PFSK-1 (cell line): ENCODE measurements around the gene SVIL.

ENCODE experiments used
- FOXP2 ChIP-seq: optimal IDR thresholded peaks from 2 replicates; pipeline ENCODE3; 2011; ENCODE audit warnings: borderline replicate concordance, control low read depth, inconsistent platforms; ENCODE audit not compliant: insufficient read depth; ENCODE audit errors: extremely low read length, extremely low read depth
- POLR2AphosphoS5 ChIP-seq: IDR thresholded peaks from 2 replicates; pipeline ENCODE4 v1.6.1; 2012; ENCODE audit warnings: low read depth, mild to moderate bottlenecking, control low read depth, low read length, moderate library complexity
- SIN3A ChIP-seq: IDR thresholded peaks from 2 replicates; pipeline ENCODE4 v1.6.1; 2012; ENCODE audit warnings: mild to moderate bottlenecking, low read length, moderate library complexity, borderline replicate concordance; ENCODE audit not compliant: insufficient read depth
- TAF1 ChIP-seq: IDR thresholded peaks from 2 replicates; pipeline ENCODE4 v1.6.1; 2012; ENCODE audit warnings: low read length, control low read depth, borderline replicate concordance; ENCODE audit not compliant: insufficient read depth
- TF ChIP-seq, protein P1 (sequence below), 2 experiments: IDR thresholded peaks; 2 replicates each; pipeline versions ENCODE4 v1.6.1 to v1.8.0; 2011 to 2012; ENCODE audit warnings: low read depth in 2 of 2, low read length in 2 of 2, control low read depth in 1 of 2, inconsistent platforms in 1 of 2, mild to moderate bottlenecking in 1 of 2, moderate library complexity in 1 of 2; ENCODE audit not compliant: insufficient read depth in 1 of 2

SVIL gene

DNA sequence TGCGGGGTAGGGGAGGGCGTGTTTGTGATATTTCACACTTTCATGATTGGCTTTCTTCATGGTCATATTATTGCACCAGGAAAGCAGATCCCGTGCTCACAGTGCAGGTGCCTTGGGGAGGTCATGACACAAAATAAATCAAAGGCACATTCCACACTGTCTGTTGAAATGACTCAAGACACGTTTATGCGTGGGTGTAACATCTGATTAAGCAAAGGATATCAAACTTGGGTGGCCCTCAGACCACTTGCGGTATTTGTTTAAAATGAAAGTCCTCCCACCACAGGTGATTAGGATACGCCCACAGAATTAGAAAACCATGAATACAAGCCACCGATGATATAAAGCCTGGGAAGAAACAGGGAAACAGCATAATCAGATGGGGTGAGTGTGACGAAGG, 51.1 kb downstream of the SVIL start:
- TF ChIP-seq, protein P1, sequence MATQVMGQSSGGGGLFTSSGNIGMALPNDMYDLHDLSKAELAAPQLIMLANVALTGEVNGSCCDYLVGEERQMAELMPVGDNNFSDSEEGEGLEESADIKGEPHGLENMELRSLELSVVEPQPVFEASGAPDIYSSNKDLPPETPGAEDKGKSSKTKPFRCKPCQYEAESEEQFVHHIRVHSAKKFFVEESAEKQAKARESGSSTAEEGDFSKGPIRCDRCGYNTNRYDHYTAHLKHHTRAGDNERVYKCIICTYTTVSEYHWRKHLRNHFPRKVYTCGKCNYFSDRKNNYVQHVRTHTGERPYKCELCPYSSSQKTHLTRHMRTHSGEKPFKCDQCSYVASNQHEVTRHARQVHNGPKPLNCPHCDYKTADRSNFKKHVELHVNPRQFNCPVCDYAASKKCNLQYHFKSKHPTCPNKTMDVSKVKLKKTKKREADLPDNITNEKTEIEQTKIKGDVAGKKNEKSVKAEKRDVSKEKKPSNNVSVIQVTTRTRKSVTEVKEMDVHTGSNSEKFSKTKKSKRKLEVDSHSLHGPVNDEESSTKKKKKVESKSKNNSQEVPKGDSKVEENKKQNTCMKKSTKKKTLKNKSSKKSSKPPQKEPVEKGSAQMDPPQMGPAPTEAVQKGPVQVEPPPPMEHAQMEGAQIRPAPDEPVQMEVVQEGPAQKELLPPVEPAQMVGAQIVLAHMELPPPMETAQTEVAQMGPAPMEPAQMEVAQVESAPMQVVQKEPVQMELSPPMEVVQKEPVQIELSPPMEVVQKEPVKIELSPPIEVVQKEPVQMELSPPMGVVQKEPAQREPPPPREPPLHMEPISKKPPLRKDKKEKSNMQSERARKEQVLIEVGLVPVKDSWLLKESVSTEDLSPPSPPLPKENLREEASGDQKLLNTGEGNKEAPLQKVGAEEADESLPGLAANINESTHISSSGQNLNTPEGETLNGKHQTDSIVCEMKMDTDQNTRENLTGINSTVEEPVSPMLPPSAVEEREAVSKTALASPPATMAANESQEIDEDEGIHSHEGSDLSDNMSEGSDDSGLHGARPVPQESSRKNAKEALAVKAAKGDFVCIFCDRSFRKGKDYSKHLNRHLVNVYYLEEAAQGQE (IDR thresholded peaks at IDR 0.05; ENCODE audit: insufficient read depth in 1 of 2, low read depth in 2 of 2, low read length in 2 of 2): no peak
- TF ChIP-seq POLR2AphosphoS5 (no peak), FOXP2 (no peak), TAF1 (no peak), SIN3A (no peak)

DNA sequence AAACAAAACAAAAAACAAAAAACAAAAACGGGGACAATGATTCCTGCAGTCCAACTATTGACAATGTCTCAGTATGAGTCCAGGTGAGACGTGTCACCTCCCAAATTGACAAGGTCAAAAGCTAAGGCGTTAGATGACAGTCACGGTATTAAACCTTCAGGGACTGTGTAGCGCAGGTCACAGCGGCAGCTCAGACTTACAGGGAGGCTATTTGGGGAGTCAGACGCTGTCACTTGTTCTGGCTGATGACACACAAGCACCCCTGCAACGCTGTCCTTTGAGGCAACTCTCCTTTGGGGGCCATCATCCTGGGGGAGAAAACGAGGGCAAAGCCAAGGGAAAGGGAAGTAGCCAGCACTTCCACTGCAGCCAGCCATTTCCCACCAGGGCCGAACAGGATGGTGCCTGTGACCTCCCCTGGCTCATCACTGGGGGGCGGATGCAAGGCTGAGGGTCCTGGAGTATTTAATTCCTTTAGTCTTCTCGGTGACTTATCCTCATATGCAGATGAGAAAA, 55.3 kb downstream of the SVIL start:
- TF ChIP-seq TAF1 (no peak), FOXP2 (no peak), POLR2AphosphoS5 (no peak), SIN3A (no peak)
- TF ChIP-seq, protein P1 (IDR thresholded peaks at IDR 0.05; ENCODE audit: insufficient read depth in 1 of 2, low read depth in 2 of 2, low read length in 2 of 2): no peak

DNA sequence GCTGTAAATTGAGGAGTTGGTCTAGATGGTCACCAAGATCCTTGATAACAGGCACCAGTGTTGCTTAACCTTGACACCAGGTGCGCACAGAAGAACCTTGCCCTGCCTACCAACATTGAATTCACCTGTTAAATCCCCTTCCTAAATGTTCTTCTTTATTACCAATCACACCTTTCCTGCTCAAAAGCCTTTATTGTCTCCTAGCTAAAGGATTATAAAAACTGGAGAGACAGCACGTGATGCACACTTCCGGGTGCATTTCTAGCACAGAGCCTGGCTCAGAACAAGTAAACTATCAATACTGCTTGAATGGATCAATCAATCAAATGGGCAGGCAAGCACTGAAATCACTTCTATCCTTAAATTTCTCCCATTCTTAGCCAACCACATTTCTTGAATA, 56.3 kb downstream of the SVIL start:
- no peak for TF ChIP-seq TAF1
- no peak for TF ChIP-seq FOXP2
- TF ChIP-seq SIN3A: no peak
- TF ChIP-seq POLR2AphosphoS5: no peak

DNA sequence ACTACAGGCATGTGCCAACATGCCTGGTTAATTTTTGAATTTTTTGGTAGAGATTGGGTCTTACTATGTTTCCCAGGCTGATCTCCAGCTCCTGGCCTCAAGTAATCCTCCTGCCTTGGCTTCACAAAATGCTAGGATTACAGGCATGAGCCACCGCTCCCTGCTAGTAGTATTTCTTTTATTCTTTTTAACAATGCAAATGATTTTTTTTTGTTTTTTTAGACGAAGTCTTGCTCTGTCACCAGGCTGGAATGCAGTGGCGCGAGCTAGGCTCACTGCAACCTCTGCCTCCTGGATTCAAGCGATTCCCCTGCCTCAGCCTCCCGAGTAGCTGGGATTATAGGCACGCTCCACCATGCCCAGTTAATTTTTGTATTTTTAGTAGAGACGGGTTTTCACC, 58.1 kb downstream of the SVIL start:
- TF ChIP-seq FOXP2 (no peak), TAF1 (no peak), POLR2AphosphoS5 (no peak), SIN3A (no peak)
- TF ChIP-seq, protein P1 (IDR thresholded peaks at IDR 0.05; ENCODE audit: insufficient read depth in 1 of 2, low read depth in 2 of 2, low read length in 2 of 2): no peak

DNA sequence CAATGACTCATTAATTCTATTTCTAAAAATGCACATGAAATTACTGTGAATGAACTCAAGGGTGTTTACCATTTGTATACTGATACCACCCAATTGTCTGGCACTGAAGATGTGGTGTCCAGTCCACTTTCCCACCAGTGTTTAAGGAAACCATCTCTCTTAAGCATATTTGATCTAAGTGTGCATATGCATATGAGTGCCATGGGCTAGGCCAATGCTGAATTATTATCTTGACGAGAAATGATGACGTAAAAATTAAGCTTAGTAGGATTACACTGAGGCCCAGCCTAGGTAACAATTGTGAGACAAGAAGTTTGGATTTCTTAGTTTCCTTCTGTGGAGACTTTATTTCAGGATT, 59.7 kb downstream of the SVIL start:
- TF ChIP-seq TAF1 (no peak), POLR2AphosphoS5 (no peak), SIN3A (no peak), FOXP2 (no peak)
- TF ChIP-seq, protein P1 (IDR thresholded peaks at IDR 0.05; ENCODE audit: insufficient read depth in 1 of 2, low read depth in 2 of 2, low read length in 2 of 2): no peak

DNA sequence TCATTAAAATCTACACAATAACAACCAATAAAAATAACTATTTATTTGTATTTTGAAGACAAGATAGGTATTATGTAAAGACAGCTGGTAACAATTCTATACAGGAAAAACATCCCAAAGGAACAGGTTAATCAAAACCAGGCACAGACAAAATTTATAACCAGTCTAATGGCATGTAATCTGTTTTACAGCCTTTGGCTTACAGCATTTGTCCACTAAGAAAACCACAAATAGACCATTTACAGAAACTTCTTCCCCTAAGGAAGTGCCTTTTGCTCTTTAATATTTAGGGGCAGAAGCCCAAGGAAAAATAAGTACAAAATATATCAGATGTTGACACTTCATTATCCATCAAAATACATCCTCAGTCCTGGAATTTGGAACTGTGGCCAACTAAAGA, 65.0 kb downstream of the SVIL start:
- TF ChIP-seq TAF1: no peak
- TF ChIP-seq, protein P1 (IDR thresholded peaks at IDR 0.05; ENCODE audit: insufficient read depth in 1 of 2, low read depth in 2 of 2, low read length in 2 of 2): no peak
- no peak for TF ChIP-seq POLR2AphosphoS5
- no peak for TF ChIP-seq SIN3A
- no peak for TF ChIP-seq FOXP2
